GM21360 (cell line): ENCODE results near the gene SYTL3.
A peak's percentile ranks its signal among the peaks of the same experiment; 100 is the strongest.
"Not testable (repeated sequence)": the region's sequence is repeated elsewhere in the genome, so short reads cannot be mapped to it uniquely, and the experiment has no call there.

Experiments used
- ATAC-seq: cut with Tn5 transposase; IDR thresholded peaks from one replicate; pipeline ENCODE4 v1.9.1; 2021; ENCODE audit warnings: mild to moderate bottlenecking, moderate library complexity; ENCODE audit not compliant: unreplicated experiment

The SYTL3 gene

GRCh38 chr6:158649289-158650143 is at the start of gene SYTL3:
Gene SYTL3, plus strand, starts transcription at chr6:158650054. Its CDS starts 13,215 bp downstream, at chr6:158663269.
- peak; percentile 39 for ATAC-seq

DNA sequence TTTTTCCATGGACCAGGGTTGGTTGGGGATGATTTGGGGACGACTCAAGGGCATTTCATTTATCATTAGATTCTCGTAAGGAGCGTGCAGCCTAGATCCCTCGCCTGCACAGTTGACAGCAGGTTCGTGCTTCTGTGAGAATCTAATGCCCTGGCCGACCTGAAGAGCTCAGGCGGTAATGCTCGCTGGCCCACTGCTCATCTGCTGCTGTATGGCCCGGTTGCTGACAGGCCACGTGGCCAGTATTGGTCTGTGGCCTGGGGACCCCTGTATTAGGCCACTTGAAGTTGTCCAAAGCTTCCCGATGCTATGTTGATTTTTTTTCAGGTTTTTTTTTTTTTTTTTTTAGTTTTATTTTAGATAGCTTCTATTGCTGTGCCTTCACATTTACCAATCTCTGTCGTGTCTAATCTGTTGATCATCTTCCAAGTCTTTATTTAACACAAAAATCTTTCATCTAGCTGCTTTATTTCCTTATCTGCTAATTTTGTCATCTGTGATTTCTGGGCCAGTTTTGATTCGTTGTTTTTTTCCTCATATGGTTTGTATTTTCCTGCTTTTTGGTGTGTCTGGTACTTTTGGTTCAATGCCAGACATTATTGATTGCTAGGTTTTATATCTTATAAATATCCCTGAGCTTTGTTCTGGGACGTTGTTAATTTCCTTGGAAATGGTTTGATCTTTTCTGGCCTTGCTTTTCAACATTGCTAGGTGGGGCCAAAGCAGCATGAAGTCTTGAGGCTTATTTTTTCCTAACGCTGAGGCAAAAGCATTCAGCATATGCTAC is 46.4 kb upstream of the SYTL3 start:
- no peak for ATAC-seq

GRCh38 chr6:158604048-158604406 is 45.8 kb upstream of the SYTL3 start:
- ATAC-seq: no peak

DNA sequence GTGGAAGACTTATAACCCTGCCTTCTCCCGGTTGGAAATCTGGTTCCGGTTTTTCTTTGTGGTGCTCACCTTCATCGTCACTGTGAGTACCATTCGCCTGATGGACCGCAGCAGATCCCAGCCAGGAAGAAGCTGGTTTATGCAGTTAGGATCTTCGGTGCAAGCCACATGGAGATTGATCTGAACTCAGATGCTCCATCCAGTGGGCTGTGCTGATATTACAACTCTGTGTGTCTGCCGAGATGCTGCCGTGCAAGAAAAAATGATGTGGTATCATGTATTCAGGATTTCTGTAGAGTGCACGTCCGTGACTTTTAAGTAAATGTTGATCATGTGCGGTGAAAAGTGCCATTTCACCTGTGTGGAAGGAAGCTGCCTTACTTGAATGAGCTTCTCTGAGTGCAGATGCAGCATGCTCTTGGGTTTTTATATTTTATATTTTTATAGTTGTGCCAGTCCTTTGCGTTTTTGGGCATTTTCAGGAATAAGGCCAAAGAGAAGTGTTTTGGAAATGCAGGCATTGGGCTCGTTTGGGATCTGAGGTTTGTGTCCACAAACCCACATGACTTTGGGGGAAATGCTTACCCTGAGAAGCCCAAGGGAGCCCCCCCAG is 44.5 kb upstream of the SYTL3 start:
- ATAC-seq: no peak

GRCh38 chr6:158606011-158606410 is 43.8 kb upstream of the SYTL3 start:
- not testable (repeated sequence) for ATAC-seq

DNA sequence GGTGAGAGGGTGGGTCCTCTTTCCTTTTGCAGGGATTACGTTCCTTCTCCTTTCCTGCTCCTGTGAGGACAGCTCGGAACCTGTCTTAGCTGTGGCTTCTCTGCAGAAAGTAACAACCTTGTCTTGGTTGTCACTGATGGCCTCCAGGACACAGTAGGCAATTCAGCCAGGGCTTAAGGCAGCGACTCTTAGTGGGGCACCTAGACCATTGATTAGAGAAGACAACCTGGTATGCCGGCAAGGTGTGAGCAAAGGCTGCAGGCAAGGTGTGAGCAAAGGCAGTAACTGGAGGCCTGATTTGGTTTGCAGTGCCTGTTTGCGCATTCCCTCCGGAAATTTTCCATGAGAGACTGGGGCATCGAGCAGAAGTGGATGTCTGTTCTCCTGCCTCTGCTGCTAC is 42.9 kb upstream of the SYTL3 start:
- ATAC-seq: no peak

DNA sequence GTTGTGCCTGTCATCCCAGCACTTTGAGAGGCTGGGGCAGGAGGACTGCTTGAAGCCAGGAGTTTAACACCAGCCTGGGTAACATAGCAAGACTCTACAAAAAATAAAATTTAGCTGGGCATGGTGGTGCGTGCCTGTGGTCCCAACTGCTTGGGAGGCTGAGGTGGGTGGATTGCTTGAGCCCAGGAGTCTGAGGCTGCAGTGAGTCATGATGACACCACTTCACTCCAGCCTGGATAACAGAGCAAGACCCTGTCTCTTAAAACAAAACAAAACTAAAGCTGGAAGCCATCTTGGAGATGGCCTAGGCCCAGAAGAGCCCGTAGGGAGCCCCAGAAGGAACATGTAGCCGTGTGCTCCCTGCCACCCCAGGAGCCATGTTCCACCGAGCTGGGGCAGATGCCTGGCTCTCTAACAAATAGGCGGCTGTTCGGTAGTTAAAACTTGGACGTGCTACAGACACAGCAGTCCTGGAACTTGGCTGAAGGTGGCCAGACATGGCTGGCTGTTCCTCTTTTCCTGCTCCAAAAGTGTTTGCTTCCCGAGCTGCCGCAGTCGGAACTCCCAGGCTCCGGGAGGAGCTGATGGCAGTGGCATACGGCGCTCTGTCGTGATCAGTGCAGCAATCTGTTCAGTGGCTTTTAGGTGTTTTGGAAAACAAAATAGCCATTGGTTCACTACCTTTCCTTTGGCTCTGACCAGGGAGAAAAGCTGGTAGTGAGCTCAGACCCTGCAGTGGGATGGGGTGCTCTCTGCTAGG is 42.3 kb upstream of the SYTL3 start:
- no peak for ATAC-seq

DNA sequence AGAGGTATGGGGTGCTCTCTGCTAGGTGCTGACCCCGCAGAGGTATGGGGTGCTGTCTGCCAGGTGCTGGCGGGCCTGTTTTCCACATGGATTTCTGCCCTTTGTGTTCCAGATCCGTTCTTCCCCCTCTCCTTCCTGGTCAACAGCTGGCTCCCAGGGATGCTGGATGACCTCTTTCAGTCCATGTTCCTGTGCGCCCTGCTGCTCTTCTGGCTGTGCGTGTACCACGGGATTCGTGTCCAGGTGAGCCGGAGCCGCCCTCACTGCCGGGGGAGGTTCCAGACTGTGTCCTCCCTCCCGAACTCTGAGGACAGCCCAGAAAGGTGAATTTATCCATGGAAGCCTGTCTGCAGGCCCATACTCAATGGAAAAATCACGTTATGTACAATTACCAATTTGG is 41.6 kb upstream of the SYTL3 start:
- no peak for ATAC-seq

GRCh38 chr6:158609455-158610155 is 40.2 kb upstream of the SYTL3 start:
- ATAC-seq: no peak

- ATAC-seq: no peak
Measured at GRCh38 chr6:158610319-158610968, 39.4 kb upstream of the SYTL3 start.

DNA sequence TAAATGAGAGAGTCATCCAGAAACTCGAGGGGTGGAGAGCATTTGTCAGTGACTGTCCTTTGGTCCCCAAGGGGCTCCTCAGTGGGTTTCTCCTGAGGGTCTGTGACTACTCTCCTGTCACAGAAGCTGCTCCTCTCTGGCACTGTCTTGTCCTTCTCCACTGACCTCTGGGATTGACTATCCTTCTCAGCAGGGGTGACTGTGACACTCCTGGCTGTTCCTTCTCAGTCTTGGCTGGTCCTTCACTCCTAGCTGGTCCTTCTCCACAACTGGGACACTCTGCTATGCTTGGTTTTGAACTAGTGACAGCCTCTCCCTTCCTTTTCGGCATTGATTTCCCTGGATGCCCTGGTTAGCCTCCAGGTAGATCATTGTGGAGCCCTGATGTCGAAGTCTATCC is 38.8 kb upstream of the SYTL3 start:
- ATAC-seq: no peak

GRCh38 chr6:158611541-158612370 is 38.1 kb upstream of the SYTL3 start:
- ATAC-seq: no peak

DNA sequence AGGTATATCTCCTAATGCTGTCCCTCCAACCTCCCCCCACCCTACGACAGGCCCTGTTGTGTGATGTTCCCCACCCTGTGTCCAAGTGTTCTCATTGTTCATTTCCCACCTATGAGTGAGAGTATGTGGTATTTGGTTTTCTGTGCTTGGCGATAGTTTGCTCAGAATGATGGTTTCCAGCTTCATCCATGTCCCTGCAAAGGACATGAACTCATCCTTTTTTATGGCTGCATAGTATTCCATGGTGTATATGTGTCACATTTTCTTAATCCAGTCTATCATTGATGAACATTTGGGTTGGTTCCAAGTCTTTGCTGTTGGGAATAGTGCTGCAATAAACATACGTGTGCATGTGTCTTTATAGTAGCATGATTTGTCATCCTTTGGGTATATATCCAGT is 35.2 kb upstream of the SYTL3 start:
- not testable (repeated sequence) for ATAC-seq

GRCh38 chr6:158618289-158618688 is 31.6 kb upstream of the SYTL3 start:
- ATAC-seq: not testable (repeated sequence)

- ATAC-seq: no peak
Measured at GRCh38 chr6:158619922-158620801, 29.7 kb upstream of the SYTL3 start.

- no peak for ATAC-seq
Measured at GRCh38 chr6:158620963-158621693, 28.7 kb upstream of the SYTL3 start.
